Liver (tissue), 9 donors: ENCODE data around the gene PLCB2. TPM values are rescaled to one million over a fixed set of nuclear protein-coding genes. Genes with fewer than 3 reads are reported as not detected.

Source experiments
- DNase-seq: peaks from one replicate; pipeline ENCODE4 v3.0.0-alpha.2; 2017; ENCODE audit warnings: low spot score
- H3K27ac ChIP-seq, 2 donors: one replicate each; pipeline ENCODE4 v1.7.0; 2013; ENCODE audit warnings: inconsistent platforms in 2 of 2, low read length in 2 of 2, control low read depth in 1 of 2, low read depth in 1 of 2, mild to moderate bottlenecking in 1 of 2
- H3K27me3 ChIP-seq, 4 donors: one replicate each; pipeline versions ENCODE4 v1.6.1 to v1.7.0; 2013; ENCODE audit warnings: low read length in 3 of 4, inconsistent platforms in 1 of 4, mild to moderate bottlenecking in 1 of 4, moderate library complexity in 1 of 4; ENCODE audit not compliant: control insufficient read depth in 4 of 4, insufficient read depth in 4 of 4
- H3K36me3 ChIP-seq, 4 donors: one replicate each; pipeline versions ENCODE4 v1.6.1 to v1.7.0; 2013; ENCODE audit warnings: low read length in 3 of 4, mild to moderate bottlenecking in 3 of 4, low read depth in 1 of 4, moderate library complexity in 1 of 4; ENCODE audit not compliant: control insufficient read depth in 4 of 4, insufficient read depth in 3 of 4
- H3K4me1 ChIP-seq, 4 donors: one replicate each; pipeline versions ENCODE4 v1.6.1 to v1.7.0; 2013; ENCODE audit warnings: low read length in 3 of 4, mild to moderate bottlenecking in 3 of 4, moderate library complexity in 1 of 4; ENCODE audit not compliant: control insufficient read depth in 4 of 4, insufficient read depth in 4 of 4
- H3K4me3 ChIP-seq, 3 donors: one replicate each; pipeline versions ENCODE4 v1.6.1 to v1.7.0; 2013; ENCODE audit warnings: low read length in 3 of 3, control low read depth in 1 of 3, low read depth in 1 of 3, mild to moderate bottlenecking in 1 of 3
- H3K9ac ChIP-seq, 2 donors: one replicate each; pipeline ENCODE4 v1.7.0; 2013; ENCODE audit warnings: low read length in 2 of 2, mild to moderate bottlenecking in 2 of 2, moderate library complexity in 2 of 2, control low read depth in 1 of 2, low read depth in 1 of 2
- H3K9me3 ChIP-seq, 4 donors: one replicate each; pipeline versions ENCODE4 v1.6.1 to v1.7.0; 2013; ENCODE audit warnings: low read length in 3 of 4; ENCODE audit not compliant: control insufficient read depth in 4 of 4
- ATF3 ChIP-seq: IDR thresholded peaks from 2 replicates; pipeline ENCODE4 v1.6.1; 2016; ENCODE audit warnings: antibody characterized with exemption
- FOXA2 ChIP-seq: IDR thresholded peaks from 2 replicates; pipeline ENCODE4 v1.6.1; 2016; ENCODE audit warnings: antibody characterized with exemption
- GABPA ChIP-seq, 2 donors: IDR thresholded peaks in 1 of 2; conservative IDR thresholded peaks in 1 of 2; 2 replicates each; pipeline ENCODE4 v1.6.1; 2016; ENCODE audit warnings: antibody characterized with exemption in 2 of 2, mild to moderate bottlenecking in 1 of 2, moderate library complexity in 1 of 2
- HNF4A ChIP-seq, 2 donors: conservative IDR thresholded peaks; 2 replicates each; pipeline ENCODE4 v1.6.1; 2016; ENCODE audit warnings: antibody characterized with exemption in 2 of 2, mild to moderate bottlenecking in 2 of 2
- HNF4G ChIP-seq: IDR thresholded peaks from 2 replicates; pipeline ENCODE4 v1.6.1; 2016; ENCODE audit warnings: antibody characterized with exemption
- JUND ChIP-seq, 2 donors: IDR thresholded peaks; 2 replicates each; pipeline ENCODE4 v1.6.1; 2016; ENCODE audit warnings: antibody characterized with exemption in 2 of 2
- MAX ChIP-seq: IDR thresholded peaks from 2 replicates; pipeline ENCODE4 v1.6.1; 2016; ENCODE audit warnings: antibody characterized with exemption
- RAD21 ChIP-seq, 2 donors: IDR thresholded peaks; 2 replicates each; pipeline ENCODE4 v1.6.1; 2016; ENCODE audit warnings: antibody characterized with exemption in 2 of 2, mild to moderate bottlenecking in 2 of 2
- REST ChIP-seq: IDR thresholded peaks from 2 replicates; pipeline ENCODE4 v1.6.1; 2016; ENCODE audit warnings: antibody characterized with exemption, mild to moderate bottlenecking
- RXRA ChIP-seq, 2 donors: IDR thresholded peaks; 2 replicates each; pipeline ENCODE4 v1.6.1; 2017 to 2018; ENCODE audit warnings: antibody characterized with exemption in 2 of 2, mild to moderate bottlenecking in 1 of 2
- SP1 ChIP-seq: IDR thresholded peaks from 2 replicates; pipeline ENCODE4 v1.6.1; 2018; ENCODE audit warnings: antibody characterized with exemption, mild to moderate bottlenecking
- TAF1 ChIP-seq: conservative IDR thresholded peaks from 2 replicates; pipeline ENCODE4 v1.6.1; 2016; ENCODE audit warnings: antibody characterized with exemption, mild to moderate bottlenecking
- YY1 ChIP-seq: IDR thresholded peaks from 2 replicates; pipeline ENCODE4 v1.6.1; 2016; ENCODE audit warnings: antibody characterized with exemption, mild to moderate bottlenecking
- WGBS: extraction: QIAGEN DNeasy Blood & Tissue Kit; methylation state at CpG from one replicate; pipeline ENCODE4 v1.1.7; 2013; 5-methylcytosine and 5-hydroxymethylcytosine counted together
- polyA plus RNA-seq, 2 donors: library from polyadenylated mRNA; stranded (reverse) in 1 of 2; unstranded in 1 of 2; fragments of 200-250 nt in 1 of 2; fragments of >200 nt in 1 of 2; fragmentation: Nextera tagmentation in 1 of 2; extraction: Ambion mirVana in 1 of 2; gene quantifications; one replicate each; pipeline versions ENCODE4 v1.2.1 to v1.2.3, GENCODE V29; 2013 to 2015
- total RNA-seq, 2 donors: library from RNA; depleted of rRNA; stranded (reverse); fragments of >200 nt; gene quantifications; one replicate each; pipeline ENCODE4 v1.2.3, GENCODE V29; 2014
- donor health status: healthy.
- donor health status: healthy.
- donor health status: healthy.
- donor health status: healthy.
- donor health status: healthy.

Gene PLCB2
- total and polyA plus RNA-seq, 4 donors, result 2.1 to 13.3 (median 7.6) TPM

GRCh38 chr15:40317580-40317979 lies 9.8 kb upstream of the PLCB2 start:
- TF ChIP-seq MAX (no peak), ATF3 (no peak), TAF1 (no peak), HNF4G (no peak), REST (no peak)
- WGBS, result 77% methylated on average over 4 of the region's 4 CpGs
- Histone ChIP-seq H3K9me3 (no peaks in the 10 kb centered on the region), H3K27me3 (no peaks in the 10 kb centered on the region), H3K4me3 (no peak overlapping the region), H3K4me1 (no peaks in the 10 kb centered on the region), H3K9ac (no peak overlapping the region), H3K36me3 (no peaks in the 10 kb centered on the region), H3K27ac (no peak overlapping the region)
- DNase-seq, result no peak

GRCh38 chr15:40316931-40317330 lies 9.2 kb upstream of the PLCB2 start:
- Histone ChIP-seq H3K9me3 (no peaks in the 10 kb centered on the region), H3K27me3 (no peaks in the 10 kb centered on the region), H3K4me1 (no peaks in the 10 kb centered on the region), H3K27ac (no peak overlapping the region), H3K4me3 (no peak overlapping the region), H3K9ac (no peak overlapping the region), H3K36me3 (no peaks in the 10 kb centered on the region)
- TF ChIP-seq RXRA (IDR thresholded peaks at IDR 0.05), result no peak
- TF ChIP-seq JUND (IDR thresholded peaks at IDR 0.05), result no peak
- TF ChIP-seq SP1, result no peak
- TF ChIP-seq YY1, result no peak
- TF ChIP-seq REST, result no peak
- TF ChIP-seq GABPA (IDR thresholded peaks at IDR 0.05 in 1 of 2, conservative IDR thresholded peaks at IDR 0.05 in 1 of 2), result no peak
- TF ChIP-seq MAX, result no peak
- TF ChIP-seq RAD21 (IDR thresholded peaks at IDR 0.05), result no peak
- no peak for TF ChIP-seq FOXA2
- no peak for TF ChIP-seq HNF4A (conservative IDR thresholded peaks at IDR 0.05)
- TF ChIP-seq ATF3, result no peak
- DNase-seq, result no peak
- 81% methylated on average over 3 of the region's 3 CpGs for WGBS
